Ishikawa (cell line): Measurements from ENCODE around the gene PPM1E.

Source experiments
- EGR1 ChIP-seq: IDR thresholded peaks from 2 replicates; pipeline ENCODE4 v1.6.1; 2012
- EP300 ChIP-seq: IDR thresholded peaks from 2 replicates; pipeline ENCODE4 v1.6.1; 2012; ENCODE audit warnings: borderline replicate concordance
- NFIC ChIP-seq: IDR thresholded peaks from 2 replicates; pipeline ENCODE4 v1.6.1; 2012
- TCF12 ChIP-seq: IDR thresholded peaks from 2 replicates; pipeline ENCODE4 v1.6.1; 2012; ENCODE audit warnings: low read depth
- YY1 ChIP-seq: IDR thresholded peaks from 2 replicates; pipeline ENCODE4 v1.6.1; 2012; ENCODE audit warnings: low read depth
- ZBTB7A ChIP-seq: IDR thresholded peaks from 2 replicates; pipeline ENCODE4 v1.6.1; 2012; ENCODE audit warnings: low read depth
- TF ChIP-seq, protein P1 (sequence below): IDR thresholded peaks from 2 replicates; pipeline ENCODE4 v1.6.1; 2012; ENCODE audit warnings: low read depth, mild to moderate bottlenecking

DNA sequence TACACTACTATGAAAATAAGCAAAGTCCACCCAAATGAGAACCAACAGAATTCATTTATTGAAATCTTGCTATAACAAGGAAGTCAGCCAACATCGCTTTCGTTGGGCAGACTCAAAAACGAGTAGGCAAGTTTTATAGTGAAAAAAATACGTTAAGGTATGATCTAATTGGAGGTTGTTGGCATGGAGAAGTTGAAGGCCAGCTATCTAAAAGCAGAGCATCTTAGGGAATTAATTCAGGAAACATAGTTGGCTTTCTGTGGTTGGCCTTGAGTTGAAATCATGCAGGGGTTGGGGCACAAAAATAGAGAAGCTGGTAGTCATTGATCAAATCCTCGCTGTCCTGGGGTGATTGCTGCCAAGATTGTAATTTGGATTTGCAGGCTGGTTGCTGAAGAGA lies 118.3 kb downstream of the PPM1E start:
- TF ChIP-seq NFIC (no peak), TCF12 (no peak), YY1 (no peak), ZBTB7A (no peak), EGR1 (no peak), EP300 (no peak)
- TF ChIP-seq, protein P1, sequence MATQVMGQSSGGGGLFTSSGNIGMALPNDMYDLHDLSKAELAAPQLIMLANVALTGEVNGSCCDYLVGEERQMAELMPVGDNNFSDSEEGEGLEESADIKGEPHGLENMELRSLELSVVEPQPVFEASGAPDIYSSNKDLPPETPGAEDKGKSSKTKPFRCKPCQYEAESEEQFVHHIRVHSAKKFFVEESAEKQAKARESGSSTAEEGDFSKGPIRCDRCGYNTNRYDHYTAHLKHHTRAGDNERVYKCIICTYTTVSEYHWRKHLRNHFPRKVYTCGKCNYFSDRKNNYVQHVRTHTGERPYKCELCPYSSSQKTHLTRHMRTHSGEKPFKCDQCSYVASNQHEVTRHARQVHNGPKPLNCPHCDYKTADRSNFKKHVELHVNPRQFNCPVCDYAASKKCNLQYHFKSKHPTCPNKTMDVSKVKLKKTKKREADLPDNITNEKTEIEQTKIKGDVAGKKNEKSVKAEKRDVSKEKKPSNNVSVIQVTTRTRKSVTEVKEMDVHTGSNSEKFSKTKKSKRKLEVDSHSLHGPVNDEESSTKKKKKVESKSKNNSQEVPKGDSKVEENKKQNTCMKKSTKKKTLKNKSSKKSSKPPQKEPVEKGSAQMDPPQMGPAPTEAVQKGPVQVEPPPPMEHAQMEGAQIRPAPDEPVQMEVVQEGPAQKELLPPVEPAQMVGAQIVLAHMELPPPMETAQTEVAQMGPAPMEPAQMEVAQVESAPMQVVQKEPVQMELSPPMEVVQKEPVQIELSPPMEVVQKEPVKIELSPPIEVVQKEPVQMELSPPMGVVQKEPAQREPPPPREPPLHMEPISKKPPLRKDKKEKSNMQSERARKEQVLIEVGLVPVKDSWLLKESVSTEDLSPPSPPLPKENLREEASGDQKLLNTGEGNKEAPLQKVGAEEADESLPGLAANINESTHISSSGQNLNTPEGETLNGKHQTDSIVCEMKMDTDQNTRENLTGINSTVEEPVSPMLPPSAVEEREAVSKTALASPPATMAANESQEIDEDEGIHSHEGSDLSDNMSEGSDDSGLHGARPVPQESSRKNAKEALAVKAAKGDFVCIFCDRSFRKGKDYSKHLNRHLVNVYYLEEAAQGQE, result no peak
